Lower leg skin (tissue), 3 donors: Measurements from ENCODE around the gene LRRIQ1.

Source experiments
- CTCF ChIP-seq, 3 donors: fragments of 450-650 bp; IDR thresholded peaks; one replicate each; pipeline ENCODE4 v1.5.1; 2016; ENCODE audit warnings: antibody characterized with exemption in 3 of 3, mild to moderate bottlenecking in 3 of 3, moderate library complexity in 2 of 3
- POLR2A ChIP-seq, 2 donors: fragments of 450-650 bp; IDR thresholded peaks; one replicate each; pipeline ENCODE4 v1.6.1; 2016 to 2017; ENCODE audit warnings: antibody characterized with exemption in 2 of 2, mild to moderate bottlenecking in 1 of 2, moderate library complexity in 1 of 2

DNA sequence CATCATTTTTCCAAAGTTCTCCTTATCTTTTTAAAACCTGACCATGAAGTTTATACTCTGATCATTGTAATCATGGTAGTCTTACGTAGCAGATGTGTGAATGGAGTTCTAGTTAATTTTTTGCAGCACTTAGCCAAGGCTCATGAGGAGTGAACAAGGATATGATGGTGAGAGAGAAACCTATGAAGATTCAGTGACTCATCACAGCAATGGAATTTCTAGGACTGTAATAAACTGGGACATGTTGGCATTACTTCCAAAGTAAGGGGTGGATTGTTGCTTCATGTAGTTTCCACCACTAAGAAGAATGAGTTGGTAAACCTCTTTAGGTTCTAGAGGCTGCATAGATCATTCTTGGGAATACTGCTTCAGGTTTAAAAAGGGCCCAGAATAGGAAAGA, 102.7 kb downstream of the LRRIQ1 start:
- no peak for TF ChIP-seq POLR2A (IDR thresholded peaks at IDR 0.05)
- TF ChIP-seq CTCF (IDR thresholded peaks at IDR 0.05), result no peak
